HG03025 (cell line): ENCODE results near the gene ATRNL1.
"Not testable (repeated sequence)": the region's sequence is repeated elsewhere in the genome, so short reads cannot be mapped to it uniquely, and the experiment has no call there.

Experiments
- ATAC-seq: cut with Tn5 transposase; IDR thresholded peaks from one replicate; pipeline ENCODE4 v1.9.1; 2021; ENCODE audit warnings: mild to moderate bottlenecking, moderate library complexity; ENCODE audit not compliant: unreplicated experiment, low FRiP score

Gene ATRNL1

GRCh38 chr10:115390607-115391006, 297.4 kb downstream of the ATRNL1 start:
- no peak for ATAC-seq

- ATAC-seq: no peak
These were observed 304.9 kb downstream of the ATRNL1 start for GRCh38 chr10:115398026-115398425.

- ATAC-seq: no peak
These were observed 309.5 kb downstream of the ATRNL1 start for GRCh38 chr10:115402699-115403098.

- not testable (repeated sequence) for ATAC-seq
These were observed 312.7 kb downstream of the ATRNL1 start for GRCh38 chr10:115405838-115406237.

- ATAC-seq: no peak
These were observed 316.2 kb downstream of the ATRNL1 start for GRCh38 chr10:115409347-115409746.

GRCh38 chr10:115417585-115418265, 324.6 kb downstream of the ATRNL1 start:
- peak; percentile 91 for ATAC-seq

GRCh38 chr10:115422624-115423023, 329.5 kb downstream of the ATRNL1 start:
- ATAC-seq: no peak

- ATAC-seq: no peak
These were observed 334.4 kb downstream of the ATRNL1 start for GRCh38 chr10:115427611-115428010.

- no peak for ATAC-seq
These were observed 339.1 kb downstream of the ATRNL1 start for GRCh38 chr10:115432188-115432819.

- ATAC-seq: no peak
These were observed 343.8 kb downstream of the ATRNL1 start for GRCh38 chr10:115436999-115437398.

- ATAC-seq: no peak
These were observed 348.9 kb downstream of the ATRNL1 start for GRCh38 chr10:115441907-115442545.

- no peak for ATAC-seq
These were observed 363.6 kb downstream of the ATRNL1 start for GRCh38 chr10:115456812-115457211.

GRCh38 chr10:115483294-115483693, 390.1 kb downstream of the ATRNL1 start:
- no peak for ATAC-seq

- ATAC-seq: no peak
These were observed 398.5 kb downstream of the ATRNL1 start for GRCh38 chr10:115491526-115492140.

- no peak for ATAC-seq
These were observed 410.4 kb downstream of the ATRNL1 start for GRCh38 chr10:115503546-115503945.

GRCh38 chr10:115514895-115515294, 421.7 kb downstream of the ATRNL1 start:
- ATAC-seq: no peak

- no peak for ATAC-seq
These were observed 432.0 kb downstream of the ATRNL1 start for GRCh38 chr10:115525141-115525540.

GRCh38 chr10:115527682-115528081, 434.5 kb downstream of the ATRNL1 start:
- ATAC-seq: not testable (repeated sequence)

- ATAC-seq: not testable (repeated sequence)
These were observed 443.2 kb downstream of the ATRNL1 start for GRCh38 chr10:115536401-115536800.

- no peak for ATAC-seq
These were observed 446.1 kb downstream of the ATRNL1 start for GRCh38 chr10:115539142-115539762.

GRCh38 chr10:115555887-115556402, 462.8 kb downstream of the ATRNL1 start:
- no peak for ATAC-seq
